PC-3 (cell line): ENCODE measurements around the gene ZNF778. TPM values are rescaled to one million over a fixed set of nuclear protein-coding genes. Genes with fewer than 3 reads are reported as not detected.

Experiments used
- ATAC-seq: fragments of 200-7000 bp; cut with Tn5 transposase; 2 replicates; pipeline ENCODE4 v1.9.1; 2020; ENCODE audit warnings: mild to moderate bottlenecking, moderate library complexity
- BruUV-seq: library from RNA; stranded (reverse); fragments of 400-500 nt; replicated peaks from 2 replicates; lab custom pipeline; 2021; lab: Mats Ljungman, UMichigan
- CTCF ChIA-PET: fragments of 300-600 bp; sonication (Branson Sonifier 250); formaldehyde crosslinking; loops from one replicate; lab custom pipeline; 2022; ENCODE audit warnings: antibody characterized with exemption; lab: Charles Lee
- POLR2A ChIA-PET: fragments of 300-600 bp; sonication (Branson Sonifier 250); formaldehyde crosslinking; loops from one replicate; lab custom pipeline; 2022; ENCODE audit warnings: antibody characterized with exemption; ENCODE audit not compliant: unreplicated experiment; lab: Charles Lee
- DNase-seq: peaks from one replicate; pipeline ENCODE4 v3.0.0-alpha.2; 2015
- H2AFZ ChIP-seq: fragments of 300-600 bp; sonication (generic); 2 replicates; pipeline ENCODE4 v1.6.0; 2016; ENCODE audit warnings: antibody characterized with exemption, low read length
- H3F3A ChIP-seq: fragments of 300-600 bp; sonication (generic); one replicate; pipeline ENCODE4 v1.6.0; 2017; ENCODE audit warnings: antibody characterized with exemption, low read length, control low read depth, mild to moderate bottlenecking; ENCODE audit not compliant: unreplicated experiment
- H3K27ac ChIP-seq: fragments of 300-600 bp; sonication (generic); 2 replicates; pipeline ENCODE4 v1.5.1; 2016; ENCODE audit warnings: mild to moderate bottlenecking, low read length
- H3K27me3 ChIP-seq: fragments of 300-600 bp; sonication (generic); 2 replicates; pipeline ENCODE4 v1.6.1; 2016; ENCODE audit warnings: low read length, mixed read lengths
- H3K36me3 ChIP-seq: fragments of 300-600 bp; sonication (generic); 2 replicates; pipeline ENCODE4 v1.6.1; 2016; ENCODE audit warnings: low read depth, mixed run types, low read length, mixed read lengths
- H3K4me1 ChIP-seq: fragments of 300-600 bp; sonication (generic); 2 replicates; pipeline ENCODE4 v1.5.1; 2016; ENCODE audit warnings: low read length; ENCODE audit not compliant: insufficient read depth
- H3K4me2 ChIP-seq: fragments of 300-600 bp; sonication (generic); 2 replicates; pipeline ENCODE4 v1.6.0; 2016; ENCODE audit warnings: low read length
- H3K4me3 ChIP-seq: fragments of 300-600 bp; sonication (generic); 2 replicates; pipeline ENCODE4 v1.5.1; 2016; ENCODE audit warnings: mild to moderate bottlenecking, low read length, mixed read lengths
- H3K79me2 ChIP-seq: fragments of 300-600 bp; sonication (generic); 2 replicates; pipeline ENCODE4 v1.6.1; 2017; ENCODE audit warnings: low read length, mixed read lengths
- H3K9ac ChIP-seq: fragments of 300-600 bp; sonication (generic); 2 replicates; pipeline ENCODE4 v1.6.0; 2016; ENCODE audit warnings: mild to moderate bottlenecking, low read length
- H3K9me2 ChIP-seq: fragments of 300-600 bp; sonication (generic); replicated peaks from 2 replicates; pipeline ENCODE4 v1.6.1; 2016; ENCODE audit warnings: mixed run types, low read length, mixed read lengths
- H3K9me3 ChIP-seq: fragments of 300-600 bp; sonication (generic); 2 replicates; pipeline ENCODE4 v1.6.1; 2016; ENCODE audit warnings: low read length, mixed read lengths
- H4K20me1 ChIP-seq: fragments of 300-600 bp; sonication (generic); 2 replicates; pipeline ENCODE4 v1.6.1; 2016; ENCODE audit warnings: low read length, mixed read lengths
- CTCF ChIP-seq: fragments of 300-600 bp; sonication (generic); conservative IDR thresholded peaks from 2 replicates; pipeline ENCODE4 v1.5.1; 2017; ENCODE audit warnings: antibody characterized with exemption, low read depth, mild to moderate bottlenecking, low read length
- EZH2 ChIP-seq: fragments of 300-600 bp; sonication (generic); IDR thresholded peaks from one replicate; pipeline ENCODE4 v1.6.1; 2017; ENCODE audit warnings: antibody characterized with exemption, mild to moderate bottlenecking, low read length; ENCODE audit not compliant: unreplicated experiment
- EZH2phosphoT487 ChIP-seq: fragments of 300-600 bp; sonication (generic); IDR thresholded peaks from 2 replicates; pipeline ENCODE4 v1.6.1; 2018; ENCODE audit warnings: mild to moderate bottlenecking, antibody characterized with exemption, low read length, borderline replicate concordance
- intact Hi-C: fragments of 100-400 bp; cut with micrococcal nuclease; formaldehyde crosslinking; loops from 2 replicates; pipeline ENCODE4 v1.9.0; 2023
- total RNA-seq: library from RNA; depleted of rRNA; stranded (reverse); fragments of >200 nt; gene quantifications from 2 replicates; pipeline ENCODE4 v1.2.3, GENCODE V29; 2014

ZNF778 gene
- total RNA-seq, 1 experiment from 2014 or later = 15.3 TPM

DNA sequence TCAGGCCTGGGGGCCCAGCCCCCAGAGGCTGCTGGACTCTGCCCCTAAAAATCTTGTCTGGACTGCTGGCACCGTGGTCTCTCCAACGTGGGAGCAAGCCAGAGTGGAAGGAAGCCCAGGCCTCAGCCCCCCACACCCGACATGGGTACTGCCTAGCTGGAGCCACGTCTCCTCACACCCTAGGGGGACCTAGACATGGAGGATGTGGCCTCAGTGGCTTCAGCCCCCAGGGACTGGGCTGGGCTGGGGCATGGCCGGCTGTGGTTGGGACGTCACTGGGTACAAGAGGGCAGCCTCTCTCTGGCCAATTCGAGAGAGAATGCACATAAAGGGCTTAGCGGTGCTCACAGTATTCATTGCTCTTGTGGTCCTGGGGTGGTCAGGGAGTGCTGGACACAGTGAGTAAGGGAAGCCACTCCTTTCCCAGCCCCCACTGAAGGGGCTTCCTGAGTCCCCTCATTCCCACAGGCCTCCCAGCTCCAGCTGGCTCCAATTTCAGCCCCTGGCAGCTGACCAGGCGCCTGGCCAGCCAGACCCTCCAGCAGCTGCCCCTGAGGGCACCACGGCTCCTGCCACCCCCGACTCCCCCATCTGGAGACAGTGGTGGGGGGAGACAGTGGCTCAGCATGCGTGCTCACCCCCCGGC lies 44.9 kb upstream of the ZNF778 start:
- Histone ChIP-seq H3K9me2 (no peaks in the 10 kb centered on the region), H3F3A (no peaks in the 10 kb centered on the region), H4K20me1 (no peaks in the 10 kb centered on the region), H3K9me3 (no peaks in the 10 kb centered on the region), H3K27me3 (no peaks in the 10 kb centered on the region), H3K9ac (no peak overlapping the region), H3K36me3 (no peaks in the 10 kb centered on the region), H2AFZ (no peak overlapping the region), H3K27ac (no peak overlapping the region), H3K4me3 (no peak overlapping the region), H3K4me2 (no peak overlapping the region), H3K4me1 (peaks cover 9% of the 10 kb centered on the region; the same call in 1 of the 2 replicates), H3K79me2 (no peaks in the 10 kb centered on the region)
- CTCF ChIA-PET = no interaction called here
- POLR2A ChIA-PET = no interaction called here
- intact Hi-C loops = no loop called here
- no peak for TF ChIP-seq EZH2
- TF ChIP-seq CTCF = no peak
- no peak for TF ChIP-seq EZH2phosphoT487
- no peak for ATAC-seq
- DNase-seq = no peak
- BruUV-seq = no TSS peak

- ATAC-seq = no peak
- Histone ChIP-seq H3K27me3 (no peaks in the 10 kb centered on the region), H3K4me3 (no peak overlapping the region), H3K9me3 (no peaks in the 10 kb centered on the region), H3K4me2 (no peak overlapping the region), H3K79me2 (no peaks in the 10 kb centered on the region), H2AFZ (no peak overlapping the region), H3K36me3 (no peaks in the 10 kb centered on the region), H4K20me1 (no peaks in the 10 kb centered on the region), H3K9me2 (no peaks in the 10 kb centered on the region), H3F3A (no peaks in the 10 kb centered on the region), H3K4me1 (peaks cover 9% of the 10 kb centered on the region; the same call in 1 of the 2 replicates), H3K27ac (no peak overlapping the region), H3K9ac (no peak overlapping the region)
- ChIA-PET POLR2A (no interaction called here), CTCF (no interaction called here)
- intact Hi-C loops = no loop called here
- no peak for DNase-seq
- no peak for TF ChIP-seq EZH2
- no peak for TF ChIP-seq CTCF
- TF ChIP-seq EZH2phosphoT487 = no peak
- BruUV-seq = no TSS peak
Observed at GRCh38 chr16:89173174-89173921, 44.2 kb upstream of the ZNF778 start.
